ENCODE measurements around the gene CDC42EP2. TPM values are rescaled to one million over a fixed set of nuclear protein-coding genes. Genes with fewer than 3 reads are reported as not detected.

The CDC42EP2 gene
- total RNA-seq, 1 experiment from 2014 or later = 11.9 TPM

GRCh38 chr11:65307298-65308229 is 7.1 kb upstream of the CDC42EP2 start:
- peak overlapping the region; percentile 8 for H3K9ac ChIP-seq (ENCODE audit: extremely low read depth, insufficient read length, low read length)
- H2BK120ac ChIP-seq (ENCODE audit: low read depth, low read length, poor library complexity, severe bottlenecking) = no peak overlapping the region
- H3K14ac ChIP-seq (ENCODE audit: insufficient read depth, low read length) = no peak overlapping the region
- no peaks in the 10 kb centered on the region for H4K20me1 ChIP-seq (ENCODE audit: control insufficient read depth, insufficient read depth, insufficient read length)
- H3T11ph ChIP-seq (ENCODE audit: low read length) = no peak overlapping the region
- H3K27ac Mint-ChIP-seq = no peak overlapping the region
- no CpG with 5 or more reads among the region's 6 CpGs for WGBS (ENCODE audit: extremely low coverage, insufficient read length, low lambda C conversion rate)
- H3K27me3 Mint-ChIP-seq (ENCODE audit: low read depth) = peaks cover 36% of the 10 kb centered on the region
- H2BK5ac ChIP-seq (ENCODE audit: insufficient read length, low read length) = no peak overlapping the region
- H3K4me2 ChIP-seq (ENCODE audit: insufficient read depth, insufficient read length, low read length) = no peak overlapping the region
- no peak overlapping the region for H3K18ac ChIP-seq (ENCODE audit: insufficient read length, low read depth, low read length)
- H3K9me3 ChIP-seq (ENCODE audit: control insufficient read depth, low read depth, low read length) = no peaks in the 10 kb centered on the region
- no peak overlapping the region for H4K5ac ChIP-seq (ENCODE audit: insufficient read length, low read depth, low read length)
- H3K27me3 ChIP-seq (ENCODE audit: insufficient read depth, low read length) = no peaks in the 10 kb centered on the region; the same call in 1 of the 2 replicates
- no peak overlapping the region for H4K8ac ChIP-seq (replicated peaks; ENCODE audit: insufficient read length, low read depth, low read length)
- H4K91ac ChIP-seq (ENCODE audit: insufficient read length, low read depth, low read length) = no peak overlapping the region
- no peak overlapping the region for H2BK15ac ChIP-seq (ENCODE audit: low read depth, low read length)
- no peak overlapping the region for H3K4me3 Mint-ChIP-seq
- H2AK5ac ChIP-seq (ENCODE audit: insufficient read length, low read length) = no peak overlapping the region
- no peak overlapping the region for H3K27ac ChIP-seq (ENCODE audit: insufficient read length, low read depth, low read length)
- no peak overlapping the region for H2BK12ac ChIP-seq (ENCODE audit: insufficient read length, low read depth, low read length)
- H3K36me3 Mint-ChIP-seq (ENCODE audit: insufficient read depth in 1 of 3, low read depth in 3 of 3) = peaks cover 13 to 25% (median 16%) of the 10 kb centered on the region in 3 experiments; a peak in 6 of 7 replicates
- H3K23me2 ChIP-seq (ENCODE audit: insufficient read length, low read depth, low read length, poor library complexity, severe bottlenecking) = no peaks in the 10 kb centered on the region
- H3K4ac ChIP-seq (ENCODE audit: low read depth, low read length) = no peak overlapping the region
- H3K23ac ChIP-seq (ENCODE audit: insufficient read length, low read depth, low read length) = no peak overlapping the region
- H3K56ac ChIP-seq (ENCODE audit: insufficient read length, low read depth, low read length) = no peak overlapping the region
- H2AFZ ChIP-seq (ENCODE audit: low read length) = no peak overlapping the region
- H3K4me1 Mint-ChIP-seq = peaks cover 4 to 12% of the 10 kb centered on the region in 2 experiments; a peak in 3 of 4 replicates
- H3K79me2 ChIP-seq (ENCODE audit: insufficient read depth, low read length) = no peaks in the 10 kb centered on the region
- no peak overlapping the region for H2BK20ac ChIP-seq (ENCODE audit: low read depth, low read length, poor library complexity, severe bottlenecking)
- TF ChIP-seq CTCF (conservative IDR thresholded peaks at IDR 0.05) = no peak
- DNase-seq = no peak
- no peaks in the 10 kb centered on the region for H3K9me3 Mint-ChIP-seq
- H3K4me1 ChIP-seq (ENCODE audit: insufficient read depth, low read length) = no peaks in the 10 kb centered on the region
- no peaks in the 10 kb centered on the region for H3K79me1 ChIP-seq (ENCODE audit: insufficient read depth, low read depth, low read length, poor library complexity, severe bottlenecking)

All from H9 (cell line).